HG02973 (cell line): ENCODE data around the gene RAD17.
"Not testable (repeated sequence)": the region's sequence is repeated elsewhere in the genome, so short reads cannot be mapped to it uniquely, and the experiment has no call there.

ENCODE experiments used
- ATAC-seq: cut with Tn5 transposase; IDR thresholded peaks from one replicate; pipeline ENCODE4 v1.9.1; 2021; ENCODE audit warnings: moderate library complexity; ENCODE audit not compliant: unreplicated experiment

RAD17 gene

GRCh38 chr5:69369340-69370121, at the start of gene RAD17, which contains the start of the genes AK6 and TAF9:
RAD17 (plus strand) TSS chr5:69369818; CDS start chr5:69372209, 2,391 bp downstream.
AK6 (minus strand) TSS chr5:69369520; CDS start chr5:69369490, 30 bp downstream.
TAF9 (minus strand) TSS chr5:69369520; CDS start chr5:69365737, 3,783 bp downstream.
- peak; percentile 92 for ATAC-seq

GRCh38 chr5:69326365-69326764, 43.3 kb upstream of the RAD17 start:
- no peak for ATAC-seq

GRCh38 chr5:69329905-69330489, 39.6 kb upstream of the RAD17 start:
- no peak for ATAC-seq

- ATAC-seq = no peak
These were observed 37.8 kb upstream of the RAD17 start for GRCh38 chr5:69331528-69332445.

- not testable (repeated sequence) for ATAC-seq
These were observed 35.8 kb upstream of the RAD17 start for GRCh38 chr5:69333668-69334315.

- peak; percentile 52 for ATAC-seq
These were observed 34.8 kb upstream of the RAD17 start for GRCh38 chr5:69334793-69335268.

- no peak for ATAC-seq
These were observed 34.2 kb upstream of the RAD17 start for GRCh38 chr5:69335341-69335935.

GRCh38 chr5:69341520-69342161, 28.0 kb upstream of the RAD17 start:
- ATAC-seq = no peak

GRCh38 chr5:69343083-69343482, 26.5 kb upstream of the RAD17 start:
- no peak for ATAC-seq

- no peak for ATAC-seq
These were observed 19.0 kb upstream of the RAD17 start for GRCh38 chr5:69350664-69351063.

GRCh38 chr5:69359699-69360098, 9.9 kb upstream of the RAD17 start:
- ATAC-seq = no peak

GRCh38 chr5:69360442-69360841, 9.2 kb upstream of the RAD17 start:
- no peak for ATAC-seq

GRCh38 chr5:69364414-69364813, 5.2 kb upstream of the RAD17 start:
- no peak for ATAC-seq

GRCh38 chr5:69364850-69365249, 4.8 kb upstream of the RAD17 start:
- ATAC-seq = no peak

GRCh38 chr5:69367697-69368279, 1.8 kb upstream of the RAD17 start:
- no peak for ATAC-seq

- ATAC-seq = no peak
These were observed 919 bp upstream of the RAD17 start for GRCh38 chr5:69368458-69369339.

GRCh38 chr5:69370335-69370734, 717 bp downstream of the RAD17 start:
- ATAC-seq = not testable (repeated sequence)

GRCh38 chr5:69372394-69372793, 2.8 kb downstream of the RAD17 start:
- no peak for ATAC-seq
